Caco-2 (cell line): ENCODE data around the gene AGGF1. TPM values are rescaled to one million over a fixed set of nuclear protein-coding genes. Genes with fewer than 3 reads are reported as not detected.

Source experiments
- BruUV-seq: library from RNA; stranded (reverse); fragments of 400-500 nt; replicated peaks from 2 replicates; lab custom pipeline; 2021; lab: Mats Ljungman, UMichigan
- CTCF ChIA-PET: fragments of 300-600 bp; sonication (Branson Sonifier 250); formaldehyde crosslinking; loops from one replicate; lab custom pipeline; 2022; ENCODE audit warnings: antibody characterized with exemption; lab: Charles Lee
- POLR2A ChIA-PET: fragments of 300-600 bp; sonication (Branson Sonifier 250); formaldehyde crosslinking; loops from one replicate; lab custom pipeline; 2022; ENCODE audit warnings: antibody characterized with exemption; lab: Charles Lee
- DNase-seq, 2 experiments: peaks; one replicate each; pipeline versions ENCODE4 v3.0.0 to v3.0.0-alpha.2; 2020 to 2022
- H3K27me3 ChIP-seq: replicated peaks from 2 replicates; pipeline ENCODE4 v1.6.0; 2011; ENCODE audit warnings: low read length; ENCODE audit not compliant: control insufficient read depth, insufficient read depth
- H3K36me3 ChIP-seq: 2 replicates; pipeline ENCODE4 v1.5.1; 2011; ENCODE audit warnings: low read length; ENCODE audit not compliant: control insufficient read depth, insufficient read depth
- H3K4me1 ChIP-seq: fragments of 250-450 bp; sonication (Bioruptor Pico); 2 replicates; pipeline ENCODE4 v1.5.1; 2020; ENCODE audit warnings: mild to moderate bottlenecking
- H3K4me3 ChIP-seq: 2 replicates; pipeline ENCODE4 v1.5.1; 2011; ENCODE audit warnings: low read depth, mild to moderate bottlenecking, control low read depth, low read length
- H3K9me3 ChIP-seq: fragments of 250-450 bp; sonication (Bioruptor Pico); 2 replicates; pipeline ENCODE4 v1.5.1; 2020; ENCODE audit warnings: mild to moderate bottlenecking, moderate library complexity
- H3K27ac Mint-ChIP-seq: one replicate; pipeline ENCODE4 v1.8.0; 2022; ENCODE audit warnings: mixed read lengths; ENCODE audit not compliant: unreplicated experiment
- H3K27me3 Mint-ChIP-seq: one replicate; pipeline ENCODE4 v1.8.0; 2022; ENCODE audit warnings: mixed read lengths; ENCODE audit not compliant: insufficient read depth, unreplicated experiment
- H3K36me3 Mint-ChIP-seq: one replicate; pipeline ENCODE4 v1.8.0; 2022; ENCODE audit warnings: mild to moderate bottlenecking, mixed read lengths; ENCODE audit not compliant: insufficient read depth, unreplicated experiment
- H3K4me1 Mint-ChIP-seq: one replicate; pipeline ENCODE4 v1.8.0; 2022; ENCODE audit warnings: low read depth, mixed read lengths; ENCODE audit not compliant: unreplicated experiment
- H3K4me3 Mint-ChIP-seq: one replicate; pipeline ENCODE4 v1.8.0; 2022; ENCODE audit warnings: mild to moderate bottlenecking, moderate library complexity, mixed read lengths; ENCODE audit not compliant: unreplicated experiment
- H3K9me3 Mint-ChIP-seq: one replicate; pipeline ENCODE4 v1.8.0; 2022; ENCODE audit warnings: mixed read lengths; ENCODE audit not compliant: unreplicated experiment
- CTCF ChIP-seq, 2 experiments: fragments of 200-600 bp in 1 of 2; IDR thresholded peaks; 1 replicate in 1 of 2; 2 replicates in 1 of 2; pipeline versions ENCODE4 v1.5.1 to v1.8.0; 2011 to 2022; ENCODE audit warnings: antibody characterized with exemption in 1 of 2, control low read depth in 1 of 2, inconsistent platforms in 1 of 2, low read depth in 1 of 2, low read length in 1 of 2, mild to moderate bottlenecking in 1 of 2, moderate library complexity in 1 of 2; ENCODE audit not compliant: insufficient read depth in 1 of 2, severe bottlenecking in 1 of 2, unreplicated experiment in 1 of 2
- intact Hi-C: fragments of 100-400 bp; cut with micrococcal nuclease; formaldehyde crosslinking; loops from one replicate; pipeline ENCODE4 v1.10.0; 2022; ENCODE audit not compliant: unreplicated experiment
- total RNA-seq: library from RNA; stranded (reverse); gene quantifications from 2 replicates; pipeline ENCODE4 v1.2.3, GENCODE V29; 2022

Gene AGGF1
- total RNA-seq, 1 experiment from 2014 or later = 20.2 TPM

- intact Hi-C loops = no loop called here
- H3K27ac Mint-ChIP-seq = no peak overlapping the region
- no TSS peak for BruUV-seq
- Histone ChIP-seq H3K27me3 (peaks cover 2% of the 10 kb centered on the region), H3K4me3 (no peak overlapping the region), H3K4me1 (no peaks in the 10 kb centered on the region), H3K9me3 (no peaks in the 10 kb centered on the region), H3K36me3 (no peaks in the 10 kb centered on the region)
- POLR2A ChIA-PET = interaction anchor here (0.5 kb wide), 1 partner anchor 228 kb away, joined by 12 read pairs; no protein-coding TSS in a partner anchor
- no peaks in the 10 kb centered on the region for H3K36me3 Mint-ChIP-seq
- no peak overlapping the region for H3K4me3 Mint-ChIP-seq
- H3K9me3 Mint-ChIP-seq = peaks cover 7% of the 10 kb centered on the region
- CTCF ChIA-PET = no interaction called here
- no peak for TF ChIP-seq CTCF (IDR thresholded peaks at IDR 0.05; ENCODE audit: insufficient read depth in 1 of 2, low read depth in 1 of 2, low read length in 1 of 2, severe bottlenecking in 1 of 2, unreplicated experiment in 1 of 2)
- H3K27me3 Mint-ChIP-seq = peaks cover 5% of the 10 kb centered on the region
- no peaks in the 10 kb centered on the region for H3K4me1 Mint-ChIP-seq
- DNase-seq = no peak
These were observed 21.8 kb upstream of the AGGF1 start for GRCh38 chr5:77008413-77008812.

- Mint-ChIP-seq H3K9me3 (peaks cover 7% of the 10 kb centered on the region), H3K27me3 (peaks cover 3% of the 10 kb centered on the region), H3K36me3 (no peaks in the 10 kb centered on the region), H3K27ac (no peak overlapping the region), H3K4me1 (no peaks in the 10 kb centered on the region), H3K4me3 (no peak overlapping the region)
- CTCF ChIA-PET = no interaction called here
- H3K4me3 ChIP-seq = no peak overlapping the region
- BruUV-seq = no TSS peak
- no peaks in the 10 kb centered on the region for H3K36me3 ChIP-seq
- H3K9me3 ChIP-seq = no peaks in the 10 kb centered on the region
- no peaks in the 10 kb centered on the region; the same call in 1 of the 2 replicates for H3K27me3 ChIP-seq
- intact Hi-C loops = no loop called here
- POLR2A ChIA-PET = no interaction called here
- DNase-seq = no peak
- H3K4me1 ChIP-seq = no peaks in the 10 kb centered on the region
- TF ChIP-seq CTCF (IDR thresholded peaks at IDR 0.05; ENCODE audit: insufficient read depth in 1 of 2, low read depth in 1 of 2, low read length in 1 of 2, severe bottlenecking in 1 of 2, unreplicated experiment in 1 of 2) = no peak
These were observed 20.0 kb upstream of the AGGF1 start for GRCh38 chr5:77010243-77010642.

- TF ChIP-seq CTCF (IDR thresholded peaks at IDR 0.05; ENCODE audit: insufficient read depth in 1 of 2, low read depth in 1 of 2, low read length in 1 of 2, severe bottlenecking in 1 of 2, unreplicated experiment in 1 of 2) = no peak
- intact Hi-C loops = no loop called here
- no peaks in the 10 kb centered on the region for H3K9me3 ChIP-seq
- BruUV-seq = no TSS peak
- H3K4me1 ChIP-seq = no peaks in the 10 kb centered on the region
- POLR2A ChIA-PET = no interaction called here
- Mint-ChIP-seq H3K27me3 (no peaks in the 10 kb centered on the region), H3K4me3 (no peak overlapping the region), H3K4me1 (no peaks in the 10 kb centered on the region), H3K27ac (no peak overlapping the region), H3K36me3 (no peaks in the 10 kb centered on the region), H3K9me3 (peaks cover 7% of the 10 kb centered on the region)
- CTCF ChIA-PET = no interaction called here
- DNase-seq = no peak
- H3K36me3 ChIP-seq = no peaks in the 10 kb centered on the region
- H3K4me3 ChIP-seq = no peak overlapping the region
- no peaks in the 10 kb centered on the region; the same call in 1 of the 2 replicates for H3K27me3 ChIP-seq
These were observed 18.7 kb upstream of the AGGF1 start for GRCh38 chr5:77011498-77011897.
